ENCODE data around the gene CERS2. TPM values are rescaled to one million over a fixed set of nuclear protein-coding genes. Genes with fewer than 3 reads are reported as not detected.

CERS2 gene
- total and polyA plus RNA-seq, 10 donors = 63.4 to 128 (median 86.3) TPM

DNA sequence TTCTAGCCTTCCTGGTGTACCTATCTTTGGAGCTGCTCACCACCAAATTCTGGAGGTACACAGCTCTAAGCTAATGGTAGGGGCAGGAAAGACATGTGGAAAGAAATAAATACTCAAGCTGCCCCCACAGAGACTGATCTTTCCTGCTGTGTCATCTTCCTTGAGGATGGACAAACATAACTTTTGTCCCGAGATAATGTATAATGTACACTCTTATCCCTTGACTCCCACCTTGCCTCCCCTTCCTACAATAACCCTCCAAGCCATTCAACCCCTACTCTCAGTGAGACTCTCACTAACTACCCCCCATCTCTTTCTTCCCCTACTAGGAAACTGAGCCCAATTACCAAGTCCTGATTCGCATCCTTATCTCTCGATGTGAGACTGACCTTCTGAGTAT is 19.6 kb upstream of the CERS2 start:
- no peak overlapping the region for H3K4me3 ChIP-seq
- H3K27me3 ChIP-seq (replicated peaks in 1 of 7) = no peaks in the 10 kb centered on the region
- DNase-seq = no peak
- H3K36me3 ChIP-seq = peaks cover 0 to 46% (median 25%) of the 10 kb centered on the region in 6 donors
- H3K4me1 ChIP-seq = peaks cover 0 to 23% (median 11%) of the 10 kb centered on the region in 6 donors
- TF ChIP-seq POLR2A (IDR thresholded peaks at IDR 0.05) (no peak), POLR2AphosphoS5 (IDR thresholded peaks at IDR 0.05) (no peak)
- TF ChIP-seq, protein P1, sequence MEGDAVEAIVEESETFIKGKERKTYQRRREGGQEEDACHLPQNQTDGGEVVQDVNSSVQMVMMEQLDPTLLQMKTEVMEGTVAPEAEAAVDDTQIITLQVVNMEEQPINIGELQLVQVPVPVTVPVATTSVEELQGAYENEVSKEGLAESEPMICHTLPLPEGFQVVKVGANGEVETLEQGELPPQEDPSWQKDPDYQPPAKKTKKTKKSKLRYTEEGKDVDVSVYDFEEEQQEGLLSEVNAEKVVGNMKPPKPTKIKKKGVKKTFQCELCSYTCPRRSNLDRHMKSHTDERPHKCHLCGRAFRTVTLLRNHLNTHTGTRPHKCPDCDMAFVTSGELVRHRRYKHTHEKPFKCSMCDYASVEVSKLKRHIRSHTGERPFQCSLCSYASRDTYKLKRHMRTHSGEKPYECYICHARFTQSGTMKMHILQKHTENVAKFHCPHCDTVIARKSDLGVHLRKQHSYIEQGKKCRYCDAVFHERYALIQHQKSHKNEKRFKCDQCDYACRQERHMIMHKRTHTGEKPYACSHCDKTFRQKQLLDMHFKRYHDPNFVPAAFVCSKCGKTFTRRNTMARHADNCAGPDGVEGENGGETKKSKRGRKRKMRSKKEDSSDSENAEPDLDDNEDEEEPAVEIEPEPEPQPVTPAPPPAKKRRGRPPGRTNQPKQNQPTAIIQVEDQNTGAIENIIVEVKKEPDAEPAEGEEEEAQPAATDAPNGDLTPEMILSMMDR (IDR thresholded peaks at IDR 0.05 in 8 of 11, conservative IDR thresholded peaks at IDR 0.05 in 3 of 11) = no peak
- H3K27ac ChIP-seq = no peak overlapping the region
- WGBS, 5 donors = 66 to 86% (median 81%) methylated on average over 3 of the region's 3 CpGs
- intact Hi-C loops (cut with DNase I; ENCODE audit: low total_unique reads) = no loop called here
- no peaks in the 10 kb centered on the region for H3K9me3 ChIP-seq

DNA sequence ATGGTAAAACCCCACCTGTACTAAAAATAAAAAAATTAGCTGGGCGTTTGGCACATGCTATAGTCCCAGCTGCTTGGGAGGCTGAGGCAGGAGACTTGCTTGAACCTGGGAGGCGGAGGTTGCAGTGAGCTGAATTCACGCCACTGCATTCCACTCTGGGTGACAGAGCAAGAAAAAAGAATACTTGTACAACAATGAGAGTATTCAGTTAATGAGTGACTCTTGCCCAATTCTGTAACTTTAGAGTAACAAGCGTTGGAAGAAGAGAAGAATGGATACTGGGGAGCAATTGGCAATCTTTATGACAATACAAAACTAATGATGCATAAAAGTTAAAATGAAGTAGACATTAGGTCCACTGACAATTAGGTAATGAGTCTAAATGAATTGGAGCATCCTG is 18.0 kb upstream of the CERS2 start:
- peaks cover 0 to 14% (median 9%) of the 10 kb centered on the region in 6 donors for H3K4me1 ChIP-seq

DNA sequence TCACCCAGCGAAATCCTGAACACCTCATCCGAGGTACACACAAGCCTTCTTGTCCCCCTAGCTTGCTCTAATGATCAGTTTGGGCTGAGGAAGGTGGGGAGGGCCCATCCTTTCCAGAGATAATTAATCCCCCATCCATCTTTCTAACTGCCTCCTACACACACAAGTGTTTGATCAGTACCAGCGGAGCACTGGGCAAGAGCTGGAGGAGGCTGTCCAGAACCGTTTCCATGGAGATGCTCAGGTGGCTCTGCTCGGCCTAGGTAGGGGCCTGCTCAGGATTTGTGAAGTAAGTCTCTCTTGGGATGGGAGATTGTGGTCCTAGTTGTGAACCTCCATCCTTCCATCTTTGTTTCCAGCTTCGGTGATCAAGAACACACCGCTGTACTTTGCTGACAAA is 13.3 kb upstream of the CERS2 start:
- Histone ChIP-seq H3K4me3 (no peak overlapping the region), H3K4me1 (no peaks in the 10 kb centered on the region), H3K9me3 (no peaks in the 10 kb centered on the region), H3K27me3 (replicated peaks in 1 of 7) (no peaks in the 10 kb centered on the region), H3K36me3 (no peaks in the 10 kb centered on the region), H3K27ac (no peak overlapping the region)
- WGBS, 5 donors = 87 to 91% (median 88%) methylated on average over 7 of the region's 7 CpGs
- intact Hi-C loops (cut with DNase I; ENCODE audit: low total_unique reads) = no loop called here
- DNase-seq = no peak
- TF ChIP-seq POLR2AphosphoS5 (IDR thresholded peaks at IDR 0.05) (no peak), POLR2A (IDR thresholded peaks at IDR 0.05) (no peak)
- TF ChIP-seq, protein P1 (IDR thresholded peaks at IDR 0.05 in 8 of 11, conservative IDR thresholded peaks at IDR 0.05 in 3 of 11) = no peak

More for the DNA sequence above, 18.0 kb upstream of the CERS2 start:
- TF ChIP-seq POLR2A (IDR thresholded peaks at IDR 0.05) = no peak
- TF ChIP-seq, protein P1 (IDR thresholded peaks at IDR 0.05 in 8 of 11, conservative IDR thresholded peaks at IDR 0.05 in 3 of 11) = no peak
- TF ChIP-seq POLR2AphosphoS5 (IDR thresholded peaks at IDR 0.05) = no peak
- 68 to 92% (median 84%) methylated on average over 4 of the region's 4 CpGs for WGBS, 5 donors
- no peak for DNase-seq
- peaks cover 0 to 30% (median 11%) of the 10 kb centered on the region in 6 donors for H3K36me3 ChIP-seq
- H3K4me3 ChIP-seq = no peak overlapping the region
- H3K9me3 ChIP-seq = no peaks in the 10 kb centered on the region
- intact Hi-C loops (cut with DNase I; ENCODE audit: low total_unique reads) = no loop called here
- no peaks in the 10 kb centered on the region for H3K27me3 ChIP-seq (replicated peaks in 1 of 7)
- H3K27ac ChIP-seq = no peak overlapping the region

DNA sequence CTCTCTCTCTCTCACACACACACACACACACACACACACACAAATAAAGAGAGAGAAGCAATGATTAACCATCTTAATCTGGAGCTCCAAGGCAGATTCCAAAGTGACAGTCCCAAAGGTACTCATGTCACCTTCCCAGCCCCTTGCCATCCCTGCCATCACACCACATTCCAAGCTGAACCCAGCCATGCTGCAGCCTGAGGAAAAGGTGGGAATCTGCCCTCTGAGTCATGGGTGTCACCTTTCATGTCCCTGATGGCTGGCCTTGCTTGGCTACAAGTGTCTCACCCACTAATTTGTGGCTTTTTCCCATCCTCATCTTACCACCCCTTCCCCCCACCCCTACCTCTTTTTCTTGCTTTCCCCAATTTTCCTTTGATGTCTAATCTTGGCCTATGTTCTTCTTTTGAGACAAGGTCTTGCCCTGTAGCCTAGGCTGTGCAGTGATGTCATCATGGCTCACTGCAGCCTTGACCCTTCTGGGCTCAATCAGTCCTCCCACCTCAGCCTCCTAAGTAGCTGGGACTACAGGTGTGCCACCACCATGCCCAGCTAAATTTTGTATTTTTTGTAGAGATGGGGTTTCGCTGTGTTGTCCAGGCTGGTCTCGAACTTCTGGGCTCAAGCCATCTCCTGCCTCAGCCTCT is 10.7 kb upstream of the CERS2 start:
- Histone ChIP-seq H3K27me3 (replicated peaks in 1 of 7) (no peaks in the 10 kb centered on the region), H3K4me3 (no peak overlapping the region), H3K9me3 (no peaks in the 10 kb centered on the region), H3K4me1 (no peaks in the 10 kb centered on the region), H3K27ac (no peak overlapping the region), H3K36me3 (no peaks in the 10 kb centered on the region)
- TF ChIP-seq POLR2A (IDR thresholded peaks at IDR 0.05) (no peak), POLR2AphosphoS5 (IDR thresholded peaks at IDR 0.05) (no peak)
- TF ChIP-seq, protein P1 (IDR thresholded peaks at IDR 0.05 in 8 of 11, conservative IDR thresholded peaks at IDR 0.05 in 3 of 11) = no peak
- DNase-seq = no peak
- 88 to 98% (median 90%) methylated on average over 2 of the region's 2 CpGs for WGBS, 5 donors
- intact Hi-C loops (cut with DNase I; ENCODE audit: low total_unique reads) = no loop called here

All from spleen (tissue), 11 donors.